ENCODE measurements around the gene ARRDC2.
"Not testable (repeated sequence)": the region's sequence is repeated elsewhere in the genome, so short reads cannot be mapped to it uniquely, and the experiment has no call there.

ARRDC2 gene

GRCh38 chr19:18020212-18021085 lies 12.5 kb downstream of the ARRDC2 start:
- no peak for DNase-seq

GRCh38 chr19:18021121-18021755 lies 13.3 kb downstream of the ARRDC2 start:
- DNase-seq: peak; percentile 77 to 84

- peak; percentile 73 to 93 for DNase-seq
Measured at GRCh38 chr19:18023622-18024251, 15.8 kb downstream of the ARRDC2 start.

GRCh38 chr19:18027151-18027550 lies 19.2 kb downstream of the ARRDC2 start:
- no peak for DNase-seq

- no peak for DNase-seq
Measured at GRCh38 chr19:18029617-18030338, 21.8 kb downstream of the ARRDC2 start.

- peak in 1 of 2 donors; percentile 25 for DNase-seq
Measured at GRCh38 chr19:18031401-18031800, 23.4 kb downstream of the ARRDC2 start.

GRCh38 chr19:18032102-18032501 lies 24.1 kb downstream of the ARRDC2 start:
- not testable (repeated sequence) for DNase-seq

- no peak for DNase-seq
Measured at GRCh38 chr19:18041054-18041453, 33.1 kb downstream of the ARRDC2 start.

- no peak for DNase-seq
Measured at GRCh38 chr19:18043676-18044075, 35.7 kb downstream of the ARRDC2 start.

- DNase-seq: peak; percentile 85 to 88
Measured at GRCh38 chr19:18044825-18045304, 36.9 kb downstream of the ARRDC2 start.

- DNase-seq: no peak
Measured at GRCh38 chr19:18045307-18046050, 37.5 kb downstream of the ARRDC2 start.

- no peak for DNase-seq
Measured at GRCh38 chr19:18046059-18046718, 38.2 kb downstream of the ARRDC2 start.

GRCh38 chr19:18049385-18049784 lies 41.4 kb downstream of the ARRDC2 start:
- DNase-seq: no peak

GRCh38 chr19:18051887-18052286 lies 43.9 kb downstream of the ARRDC2 start:
- DNase-seq: no peak

GRCh38 chr19:18053576-18054219 lies 45.7 kb downstream of the ARRDC2 start:
- DNase-seq: no peak

GRCh38 chr19:18055967-18056366 lies 48.0 kb downstream of the ARRDC2 start:
- no peak for DNase-seq

GRCh38 chr19:18057557-18057956 lies 49.6 kb downstream of the ARRDC2 start:
- no peak for DNase-seq

GRCh38 chr19:18058208-18059009 lies 50.4 kb downstream of the ARRDC2 start:
- DNase-seq: peak; percentile 84 to 85

- no peak for DNase-seq
Measured at GRCh38 chr19:18059297-18059696, 51.3 kb downstream of the ARRDC2 start.

- no peak for DNase-seq
Measured at GRCh38 chr19:18059902-18060301, 51.9 kb downstream of the ARRDC2 start.

Measured in CD4-positive, alpha-beta T cell treated with Interleukin-4 for 1 hour (primary cell).